Measurements from ENCODE around the gene CRAT. TPM values are rescaled to one million over a fixed set of nuclear protein-coding genes. Genes with fewer than 3 reads are reported as not detected.
A peak's percentile ranks its signal among the peaks of the same experiment; 100 is the strongest.

CRAT gene
- total RNA-seq, 1 donor from 2014 or later: 26.4 TPM

DNA sequence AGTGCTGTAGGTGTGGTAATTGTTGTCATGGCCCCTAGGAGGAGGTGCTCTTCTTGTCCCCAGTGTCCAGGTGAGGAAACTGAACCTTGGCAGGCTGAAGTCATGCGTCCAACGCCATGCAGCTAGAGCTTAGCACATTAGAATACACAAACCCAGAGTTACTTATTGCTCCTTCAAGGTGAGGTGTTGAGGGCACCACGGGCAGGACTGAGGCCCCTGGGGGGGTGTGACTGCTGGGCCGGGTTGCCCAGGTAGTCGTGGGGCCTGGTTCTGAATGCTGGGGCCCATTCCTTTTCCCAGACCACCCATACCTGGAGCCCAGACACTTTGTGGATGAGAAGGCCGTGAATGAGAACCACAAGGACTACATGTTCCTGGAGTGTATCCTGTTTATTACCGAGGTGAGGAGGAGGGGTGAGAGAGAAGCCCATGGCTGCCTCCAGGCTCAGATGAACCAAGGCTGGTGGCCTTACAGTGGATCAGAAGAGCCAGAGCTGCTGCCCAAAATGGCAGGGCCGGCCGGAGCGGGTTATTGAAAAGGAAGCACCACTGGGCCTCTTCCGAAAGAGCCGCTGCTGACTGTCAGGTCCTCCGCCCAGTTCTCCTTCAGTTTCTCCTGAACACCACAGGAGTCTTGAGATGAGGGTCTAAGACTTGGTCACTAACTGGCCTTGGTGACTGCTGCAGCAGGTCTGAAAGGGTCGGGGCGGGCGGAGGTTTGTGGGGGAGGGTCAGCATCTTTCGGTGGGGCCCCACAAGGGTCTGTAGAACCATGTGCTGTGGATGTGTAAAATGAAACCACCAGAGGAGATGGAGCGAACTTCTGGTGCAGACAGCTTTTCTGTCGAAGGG, 26.9 kb upstream of the CRAT start:
- TF ChIP-seq, protein P1, sequence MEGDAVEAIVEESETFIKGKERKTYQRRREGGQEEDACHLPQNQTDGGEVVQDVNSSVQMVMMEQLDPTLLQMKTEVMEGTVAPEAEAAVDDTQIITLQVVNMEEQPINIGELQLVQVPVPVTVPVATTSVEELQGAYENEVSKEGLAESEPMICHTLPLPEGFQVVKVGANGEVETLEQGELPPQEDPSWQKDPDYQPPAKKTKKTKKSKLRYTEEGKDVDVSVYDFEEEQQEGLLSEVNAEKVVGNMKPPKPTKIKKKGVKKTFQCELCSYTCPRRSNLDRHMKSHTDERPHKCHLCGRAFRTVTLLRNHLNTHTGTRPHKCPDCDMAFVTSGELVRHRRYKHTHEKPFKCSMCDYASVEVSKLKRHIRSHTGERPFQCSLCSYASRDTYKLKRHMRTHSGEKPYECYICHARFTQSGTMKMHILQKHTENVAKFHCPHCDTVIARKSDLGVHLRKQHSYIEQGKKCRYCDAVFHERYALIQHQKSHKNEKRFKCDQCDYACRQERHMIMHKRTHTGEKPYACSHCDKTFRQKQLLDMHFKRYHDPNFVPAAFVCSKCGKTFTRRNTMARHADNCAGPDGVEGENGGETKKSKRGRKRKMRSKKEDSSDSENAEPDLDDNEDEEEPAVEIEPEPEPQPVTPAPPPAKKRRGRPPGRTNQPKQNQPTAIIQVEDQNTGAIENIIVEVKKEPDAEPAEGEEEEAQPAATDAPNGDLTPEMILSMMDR (IDR thresholded peaks at IDR 0.05; ENCODE audit: unreplicated experiment): no peak
- no peak overlapping the region for H3K27ac Mint-ChIP-seq
- peaks cover 17% of the 10 kb centered on the region for H3K36me3 Mint-ChIP-seq
- DNase-seq (ENCODE audit: low spot score in 2 of 2, unreplicated experiment in 2 of 2): no peak
- no peaks in the 10 kb centered on the region for H3K9me3 Mint-ChIP-seq
- no peaks in the 10 kb centered on the region for H3K27me3 Mint-ChIP-seq (ENCODE audit: low read depth)
- peaks cover 34% of the 10 kb centered on the region for H3K4me1 Mint-ChIP-seq
- H3K4me3 Mint-ChIP-seq: no peak overlapping the region

DNA sequence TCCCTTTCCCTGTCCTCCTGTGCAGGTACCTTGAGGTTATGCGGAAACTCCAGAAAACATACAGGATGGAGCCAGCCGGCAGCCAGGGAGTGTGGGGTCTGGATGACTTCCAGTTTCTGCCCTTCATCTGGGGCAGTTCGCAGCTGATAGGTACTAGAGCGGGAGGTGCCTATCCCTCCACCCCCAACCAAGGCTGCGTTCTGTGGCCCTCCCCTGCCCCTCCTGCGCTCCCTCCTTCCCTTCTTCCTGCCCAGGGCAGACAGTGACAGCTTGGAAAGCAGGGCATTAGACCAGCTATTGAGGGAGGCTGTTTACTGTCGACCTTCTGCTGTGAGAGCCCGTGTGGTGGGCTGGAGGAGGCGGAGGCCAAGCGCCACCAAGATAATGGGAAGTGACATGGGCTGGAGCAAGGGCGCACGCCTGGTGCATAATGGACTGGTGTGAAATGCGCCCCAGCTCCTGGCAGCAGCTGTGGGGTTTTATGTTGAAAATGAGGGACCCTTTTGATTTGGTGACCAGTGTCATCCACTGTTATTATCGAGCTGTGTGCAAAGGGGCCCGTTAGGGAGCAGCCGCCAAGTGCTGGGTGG, 25.9 kb upstream of the CRAT start:
- H3K4me3 Mint-ChIP-seq: no peak overlapping the region
- DNase-seq (ENCODE audit: low spot score in 2 of 2, unreplicated experiment in 2 of 2): no peak
- no peak overlapping the region for H3K27ac Mint-ChIP-seq
- H3K27me3 Mint-ChIP-seq (ENCODE audit: low read depth): no peaks in the 10 kb centered on the region
- TF ChIP-seq, protein P1 (IDR thresholded peaks at IDR 0.05; ENCODE audit: unreplicated experiment): no peak
- no peaks in the 10 kb centered on the region for H3K9me3 Mint-ChIP-seq
- H3K36me3 Mint-ChIP-seq: peaks cover 21% of the 10 kb centered on the region
- H3K4me1 Mint-ChIP-seq: peaks cover 25% of the 10 kb centered on the region

DNA sequence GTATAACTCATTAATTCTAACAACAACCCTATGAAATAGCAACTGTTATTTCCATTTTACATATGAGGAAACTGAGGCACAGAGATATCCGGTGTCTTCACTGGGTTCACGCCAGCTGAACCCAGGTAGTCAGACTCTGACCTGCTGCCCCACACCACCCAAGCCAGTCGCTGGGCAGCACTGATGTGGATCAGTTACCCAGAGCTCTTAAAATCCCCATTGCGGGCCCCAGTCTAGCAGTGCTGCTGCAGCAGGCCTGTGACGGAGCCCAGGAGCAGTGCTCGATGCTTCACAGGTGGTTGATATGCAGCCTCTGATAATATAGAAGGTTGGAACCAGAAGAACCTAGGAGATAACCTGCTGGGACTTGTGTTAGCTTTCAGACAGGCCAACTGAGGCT, 24.9 kb upstream of the CRAT start:
- TF ChIP-seq, protein P1 (IDR thresholded peaks at IDR 0.05; ENCODE audit: unreplicated experiment): no peak
- Mint-ChIP-seq H3K27me3 (ENCODE audit: low read depth) (no peaks in the 10 kb centered on the region), H3K4me3 (no peak overlapping the region), H3K9me3 (no peaks in the 10 kb centered on the region), H3K4me1 (peaks cover 15% of the 10 kb centered on the region), H3K36me3 (peaks cover 29% of the 10 kb centered on the region), H3K27ac (no peak overlapping the region)
- no peak for DNase-seq (ENCODE audit: low spot score in 2 of 2, unreplicated experiment in 2 of 2)

DNA sequence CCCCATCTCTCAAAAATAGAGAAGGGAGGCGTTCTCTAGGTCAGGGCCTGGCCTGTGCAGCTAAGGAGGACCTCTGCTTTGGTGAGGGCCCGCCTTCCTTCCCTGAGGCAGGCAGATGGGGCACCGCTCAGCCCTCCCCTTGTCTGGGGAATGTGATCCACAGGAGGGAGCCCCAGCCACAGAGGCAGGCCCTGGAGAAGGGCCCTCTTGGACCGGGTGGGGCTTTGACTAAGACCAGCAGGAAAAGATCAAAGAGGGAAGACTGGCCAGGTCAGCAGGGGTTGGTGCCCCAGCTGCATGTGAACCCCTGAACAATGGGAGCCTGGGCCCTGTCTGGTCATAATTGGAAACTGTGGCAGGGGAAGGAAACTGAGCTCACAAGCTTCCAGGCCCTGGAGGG, 22.5 kb upstream of the CRAT start:
- no peaks in the 10 kb centered on the region for H3K27me3 Mint-ChIP-seq (ENCODE audit: low read depth)
- H3K36me3 Mint-ChIP-seq: peaks cover 33% of the 10 kb centered on the region
- no peaks in the 10 kb centered on the region for H3K9me3 Mint-ChIP-seq

DNA sequence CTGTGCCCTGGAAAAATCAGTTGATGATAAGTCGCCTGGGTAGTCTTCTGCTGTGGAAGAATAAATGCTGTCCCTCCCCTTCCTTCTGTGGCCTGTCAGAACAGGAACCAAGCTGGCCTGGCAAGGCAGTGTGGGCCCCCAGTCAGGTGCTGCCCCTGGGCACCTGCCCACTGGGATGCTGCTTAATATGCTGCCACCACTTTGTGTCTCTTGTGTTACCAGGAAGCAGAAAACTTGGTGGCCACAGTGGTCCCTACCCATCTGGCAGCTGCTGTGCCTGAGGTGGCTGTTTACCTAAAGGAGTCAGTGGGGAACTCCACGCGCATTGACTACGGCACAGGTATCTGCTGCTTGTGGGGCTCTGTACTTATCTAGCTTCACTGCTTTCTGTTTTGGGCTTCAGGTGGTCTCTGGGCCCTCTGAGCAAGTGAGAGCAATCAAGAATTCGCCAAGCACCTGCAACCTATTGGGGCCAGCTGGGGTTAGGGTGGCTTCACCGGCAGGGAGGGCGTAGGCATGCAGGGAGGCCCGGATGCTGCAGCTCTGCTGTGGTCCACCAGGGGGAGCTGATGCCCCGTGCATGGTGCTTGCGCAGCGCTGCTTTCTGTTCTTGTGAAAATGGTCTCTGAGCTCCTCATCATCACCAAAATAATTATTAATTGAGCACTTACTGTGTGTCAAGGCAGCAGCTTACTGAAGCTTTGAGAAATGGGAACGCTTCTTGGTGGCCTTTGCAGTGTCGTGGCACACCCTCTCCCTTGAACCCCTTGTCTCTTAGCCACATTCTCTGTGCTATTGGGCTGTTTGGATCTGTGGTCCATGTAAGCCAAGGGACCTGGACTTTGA, 20.9 kb upstream of the CRAT start:
- peaks cover 33% of the 10 kb centered on the region for H3K36me3 Mint-ChIP-seq
- H3K27ac Mint-ChIP-seq: no peak overlapping the region
- TF ChIP-seq, protein P1 (IDR thresholded peaks at IDR 0.05; ENCODE audit: unreplicated experiment): peak; percentile 91
- no peaks in the 10 kb centered on the region for H3K4me1 Mint-ChIP-seq
- no peak overlapping the region for H3K4me3 Mint-ChIP-seq
- H3K9me3 Mint-ChIP-seq: no peaks in the 10 kb centered on the region
- H3K27me3 Mint-ChIP-seq (ENCODE audit: low read depth): no peaks in the 10 kb centered on the region
- DNase-seq (ENCODE audit: low spot score in 2 of 2, unreplicated experiment in 2 of 2): peak; percentile 66 to 86

More for the DNA sequence above, 22.5 kb upstream of the CRAT start:
- TF ChIP-seq, protein P1 (IDR thresholded peaks at IDR 0.05; ENCODE audit: unreplicated experiment): no peak
- H3K27ac Mint-ChIP-seq: no peak overlapping the region
- no peak overlapping the region for H3K4me3 Mint-ChIP-seq
- no peak for DNase-seq (ENCODE audit: low spot score in 2 of 2, unreplicated experiment in 2 of 2)
- H3K4me1 Mint-ChIP-seq: no peaks in the 10 kb centered on the region

Data from mesothelial cell of epicardium (in vitro differentiated cells).